NT2/D1 (cell line): Measurements from ENCODE around the gene ARPC5.

Source experiments
- DNase-seq: peaks from one replicate; pipeline ENCODE4 v3.0.0-alpha.2; 2011; ENCODE audit warnings: low read depth, low spot score
- H3K27me3 ChIP-seq: 2 replicates; pipeline ENCODE4 v1.6.0; 2011; ENCODE audit warnings: mild to moderate bottlenecking; ENCODE audit not compliant: insufficient read length, insufficient read depth
- H3K36me3 ChIP-seq: 2 replicates; pipeline ENCODE4 v1.6.1; 2011; ENCODE audit warnings: mild to moderate bottlenecking, low read length, mixed read lengths; ENCODE audit not compliant: insufficient read depth, insufficient read length
- H3K4me1 ChIP-seq: 2 replicates; pipeline ENCODE4 v1.5.1; 2011; ENCODE audit not compliant: insufficient read depth, insufficient read length
- H3K4me3 ChIP-seq: 2 replicates; pipeline ENCODE4 v1.5.1; 2011; ENCODE audit warnings: low read depth; ENCODE audit not compliant: insufficient read length
- H3K9ac ChIP-seq: 2 replicates; pipeline ENCODE4 v1.6.0; 2011; ENCODE audit warnings: low read depth; ENCODE audit not compliant: insufficient read length
- H3K9me3 ChIP-seq: 2 replicates; pipeline ENCODE4 v1.5.1; 2011; ENCODE audit warnings: mild to moderate bottlenecking, low read length; ENCODE audit not compliant: insufficient read depth
- SUZ12 ChIP-seq: IDR thresholded peaks from 2 replicates; pipeline ENCODE4 v1.6.1; 2011; ENCODE audit not compliant: insufficient read length, insufficient read depth; ENCODE audit errors: extremely low read depth
- YY1 ChIP-seq: IDR thresholded peaks from 2 replicates; pipeline ENCODE4 v1.6.1; 2011; ENCODE audit not compliant: insufficient read length, insufficient read depth
- ZNF274 ChIP-seq: IDR thresholded peaks from 2 replicates; pipeline ENCODE4 v1.6.1; 2011; ENCODE audit warnings: mild to moderate bottlenecking, low read depth, low read length

ARPC5 gene

DNA sequence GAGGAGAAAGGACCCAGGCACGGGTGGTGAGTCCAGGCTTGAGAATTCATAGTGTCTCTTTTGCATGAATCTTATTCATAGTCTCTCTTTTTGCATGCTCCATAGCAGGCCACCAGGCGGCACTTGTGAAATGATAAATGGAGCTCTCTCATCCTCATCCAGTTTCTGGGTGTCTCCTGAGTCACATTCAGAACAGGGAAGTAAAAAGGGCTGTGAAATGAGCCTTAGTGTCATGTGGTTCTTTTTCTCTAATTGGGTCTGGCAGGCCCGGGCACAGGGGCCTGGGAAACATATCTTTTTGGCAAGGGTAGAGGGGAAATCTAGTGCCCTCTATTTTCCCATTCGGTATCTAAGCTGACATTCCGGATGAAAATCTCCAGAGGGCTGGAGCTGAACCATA lies 26.3 kb downstream of the ARPC5 start:
- Histone ChIP-seq H3K9ac (no peak overlapping the region), H3K9me3 (no peaks in the 10 kb centered on the region), H3K4me3 (no peak overlapping the region), H3K36me3 (no peaks in the 10 kb centered on the region), H3K4me1 (no peaks in the 10 kb centered on the region), H3K27me3 (no peaks in the 10 kb centered on the region)
- TF ChIP-seq YY1 (no peak), ZNF274 (no peak), SUZ12 (no peak)
- no peak for DNase-seq

DNA sequence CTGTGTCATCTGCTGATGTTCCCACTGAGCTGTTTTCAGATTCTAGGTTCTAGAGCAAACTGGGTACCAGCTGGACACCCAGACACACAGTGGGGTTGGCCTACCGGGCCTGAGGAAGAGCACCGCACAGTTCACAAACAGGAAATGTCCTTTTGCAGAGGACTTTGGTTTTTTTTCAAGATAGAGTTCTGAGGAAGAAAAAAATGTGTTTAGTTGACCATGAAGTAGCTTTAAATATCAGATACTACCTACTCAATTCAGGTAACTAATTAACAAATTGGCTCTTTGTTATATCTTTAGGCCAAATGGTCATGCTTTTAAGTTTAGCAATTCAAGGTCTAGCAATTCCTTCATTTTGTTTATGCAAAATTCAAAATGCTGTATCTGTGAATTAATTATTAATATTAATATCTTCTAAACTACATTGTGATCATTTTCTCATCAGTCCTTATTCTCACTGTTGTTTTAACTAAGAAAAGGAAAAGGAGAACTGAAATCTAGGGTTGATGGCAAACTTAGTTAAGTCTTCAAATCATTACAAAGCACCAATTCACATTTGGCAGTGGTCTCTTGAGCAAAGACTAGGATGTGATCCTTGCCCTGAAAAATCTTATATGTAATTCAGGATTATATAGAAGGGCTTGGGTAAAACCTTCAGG lies 28.1 kb downstream of the ARPC5 start:
- Histone ChIP-seq H3K9ac (no peak overlapping the region), H3K4me1 (no peaks in the 10 kb centered on the region), H3K36me3 (no peaks in the 10 kb centered on the region), H3K9me3 (no peaks in the 10 kb centered on the region), H3K27me3 (no peaks in the 10 kb centered on the region), H3K4me3 (no peak overlapping the region)
- no peak for DNase-seq
- no peak for TF ChIP-seq SUZ12
- TF ChIP-seq YY1 = no peak
- no peak for TF ChIP-seq ZNF274

DNA sequence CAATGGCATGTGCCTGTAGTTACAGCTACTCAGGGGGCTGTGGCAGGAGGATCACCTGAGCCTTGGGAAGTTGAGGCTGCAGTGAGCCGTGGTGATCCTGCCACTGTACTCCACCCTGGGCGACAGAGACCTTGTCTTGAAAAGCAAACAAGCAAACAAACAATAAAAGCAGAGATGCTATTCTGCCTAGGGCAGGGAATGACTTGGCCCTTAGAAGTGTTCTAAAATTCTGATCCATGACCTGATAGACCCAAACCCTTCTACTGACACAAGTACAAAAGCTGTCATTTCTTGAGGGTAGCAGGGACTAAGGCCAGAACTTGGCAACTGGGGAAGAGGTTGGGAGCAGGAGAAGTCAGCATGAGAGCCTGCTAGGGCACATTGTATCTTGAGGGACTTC lies 29.7 kb downstream of the ARPC5 start:
- Histone ChIP-seq H3K27me3 (no peaks in the 10 kb centered on the region), H3K9ac (no peak overlapping the region), H3K9me3 (no peaks in the 10 kb centered on the region), H3K4me1 (no peaks in the 10 kb centered on the region), H3K36me3 (no peaks in the 10 kb centered on the region), H3K4me3 (no peak overlapping the region)
- TF ChIP-seq ZNF274 = no peak
- TF ChIP-seq SUZ12 = no peak
- no peak for TF ChIP-seq YY1
- DNase-seq = no peak

DNA sequence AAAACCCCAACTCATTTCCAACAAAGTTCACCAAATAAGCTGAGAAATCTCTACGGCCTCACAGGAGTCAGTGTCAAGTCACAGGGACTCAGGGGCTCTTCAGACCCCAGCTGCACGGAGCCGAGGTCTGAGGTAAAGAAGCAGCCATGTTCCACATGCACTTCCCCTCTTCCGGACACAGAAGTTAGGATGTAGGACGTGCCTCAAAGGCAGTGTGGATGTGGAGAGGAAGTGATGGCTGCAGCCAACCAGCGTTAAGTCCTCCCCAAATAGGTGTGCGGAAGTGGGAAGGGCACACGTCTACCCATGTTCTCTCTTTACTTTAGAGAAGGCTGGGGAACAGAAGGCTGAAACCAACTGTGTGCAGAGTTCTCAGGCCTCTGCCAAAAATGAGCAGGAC lies 30.8 kb downstream of the ARPC5 start:
- H3K27me3 ChIP-seq = no peaks in the 10 kb centered on the region
- H3K36me3 ChIP-seq = no peaks in the 10 kb centered on the region
- no peak overlapping the region for H3K4me3 ChIP-seq
- no peak for DNase-seq
- H3K9me3 ChIP-seq = no peaks in the 10 kb centered on the region
- no peaks in the 10 kb centered on the region for H3K4me1 ChIP-seq
- no peak overlapping the region for H3K9ac ChIP-seq
- TF ChIP-seq YY1 (no peak), ZNF274 (no peak), SUZ12 (no peak)

DNA sequence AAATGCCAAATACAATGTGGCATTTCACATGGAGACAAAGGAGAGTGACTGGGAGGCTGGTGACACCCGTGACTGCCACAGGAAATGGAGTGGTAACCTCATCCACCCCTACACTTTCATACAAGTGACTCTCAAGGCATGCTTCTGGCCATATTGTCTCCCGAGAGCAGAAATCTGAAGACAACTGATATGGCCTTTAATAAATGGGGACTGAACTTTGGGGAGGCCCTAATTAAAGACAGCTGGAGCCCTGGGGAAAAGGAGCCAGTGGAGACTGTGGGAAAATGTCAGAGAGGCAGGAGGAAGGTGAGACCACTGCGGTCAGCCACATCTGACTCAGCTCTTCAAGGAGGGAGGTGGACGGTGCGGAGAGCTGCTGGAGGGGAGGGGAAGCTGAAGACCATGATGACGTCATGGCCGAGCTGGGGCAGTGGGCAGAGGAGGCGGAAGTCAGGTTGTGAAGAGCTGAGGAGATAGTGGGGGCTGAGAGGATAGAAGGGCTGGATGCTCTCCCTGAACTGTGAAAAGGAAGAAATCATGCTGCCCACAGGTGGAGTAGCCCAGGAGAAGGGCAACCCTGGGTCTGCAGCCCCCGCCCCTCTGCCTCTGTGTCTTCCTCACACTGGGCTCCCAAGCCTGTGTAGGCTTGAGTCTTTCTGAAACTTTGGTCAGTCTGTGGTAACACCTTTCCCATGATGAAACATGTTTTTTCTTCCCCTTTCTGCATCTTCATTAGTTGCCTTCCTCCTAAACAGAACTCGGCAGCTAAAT lies 31.4 kb downstream of the ARPC5 start:
- no peaks in the 10 kb centered on the region for H3K4me1 ChIP-seq
- no peaks in the 10 kb centered on the region for H3K9me3 ChIP-seq
- H3K27me3 ChIP-seq = no peaks in the 10 kb centered on the region
- H3K36me3 ChIP-seq = no peaks in the 10 kb centered on the region
- DNase-seq = no peak
- TF ChIP-seq YY1 = no peak
- no peak for TF ChIP-seq ZNF274
- no peak for TF ChIP-seq SUZ12
- no peak overlapping the region for H3K4me3 ChIP-seq
- no peak overlapping the region for H3K9ac ChIP-seq

DNA sequence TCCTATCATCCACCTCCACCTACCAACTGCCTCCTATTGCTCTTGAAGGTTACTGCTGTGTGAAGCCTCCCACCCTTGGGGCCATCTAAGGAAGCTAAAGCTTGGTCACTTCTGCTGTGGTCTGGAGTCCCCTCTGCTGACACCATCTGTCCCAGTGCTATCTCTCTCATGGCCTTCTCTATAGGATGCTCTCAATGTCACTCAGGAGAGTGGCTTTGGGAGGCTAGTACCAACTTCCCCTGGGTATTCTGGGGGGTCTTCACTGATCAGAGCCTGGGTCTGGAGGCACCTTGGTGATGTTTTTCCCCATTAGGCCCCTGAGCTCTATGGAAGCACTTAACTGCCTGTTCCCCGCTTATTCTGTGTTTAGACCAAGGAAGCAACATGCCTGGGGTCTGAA lies 33.1 kb downstream of the ARPC5 start:
- no peaks in the 10 kb centered on the region for H3K4me1 ChIP-seq

DNA sequence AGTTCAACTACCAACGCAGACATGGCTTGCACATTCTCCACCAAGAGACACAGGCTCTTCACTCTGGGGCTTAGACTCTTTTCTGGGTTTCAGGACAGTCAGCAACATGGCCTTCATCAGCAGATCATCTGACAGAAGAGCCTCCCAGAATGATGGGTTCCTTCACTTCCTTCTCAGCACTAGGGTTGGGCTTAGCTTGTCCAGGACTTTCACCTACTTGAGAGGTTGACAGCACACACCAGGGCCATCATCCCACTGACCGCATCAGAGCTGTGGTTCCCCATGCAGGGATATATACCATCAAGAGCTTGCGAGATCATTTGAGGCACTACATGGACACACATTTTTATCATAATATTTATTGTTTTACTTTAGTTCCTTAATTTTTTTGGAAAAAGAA lies 34.9 kb downstream of the ARPC5 start:
- DNase-seq = no peak
- no peaks in the 10 kb centered on the region for H3K36me3 ChIP-seq
- H3K9me3 ChIP-seq = no peaks in the 10 kb centered on the region
- TF ChIP-seq YY1 (no peak), ZNF274 (no peak), SUZ12 (no peak)
- no peak overlapping the region for H3K4me3 ChIP-seq
- H3K9ac ChIP-seq = no peak overlapping the region
- H3K4me1 ChIP-seq = no peaks in the 10 kb centered on the region
- no peaks in the 10 kb centered on the region for H3K27me3 ChIP-seq

More for the DNA sequence above, 33.1 kb downstream of the ARPC5 start:
- Histone ChIP-seq H3K36me3 (no peaks in the 10 kb centered on the region), H3K9ac (no peak overlapping the region), H3K27me3 (no peaks in the 10 kb centered on the region), H3K4me3 (no peak overlapping the region), H3K9me3 (no peaks in the 10 kb centered on the region)
- no peak for DNase-seq
- TF ChIP-seq SUZ12 (no peak), YY1 (no peak), ZNF274 (no peak)

DNA sequence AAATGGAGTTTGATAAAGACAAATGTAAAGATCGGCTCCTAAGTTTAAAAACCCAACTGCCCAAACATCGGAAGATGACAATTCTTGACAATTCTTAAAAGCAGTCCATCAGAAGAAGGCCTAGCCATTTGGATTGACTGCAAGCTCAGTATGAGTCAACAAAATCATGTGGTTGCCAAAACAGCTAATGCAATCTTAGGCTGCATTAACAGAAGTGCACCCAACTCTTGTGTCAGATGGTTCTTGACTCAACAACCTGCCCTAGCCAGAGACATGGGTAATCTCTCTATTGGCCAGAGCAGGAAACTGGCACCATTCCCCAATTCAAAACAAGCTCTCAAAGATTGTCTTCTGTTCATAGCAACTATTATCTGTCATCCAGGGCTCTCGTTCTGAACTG lies 35.4 kb downstream of the ARPC5 start:
- Histone ChIP-seq H3K9me3 (no peaks in the 10 kb centered on the region), H3K9ac (no peak overlapping the region), H3K4me1 (no peaks in the 10 kb centered on the region), H3K27me3 (no peaks in the 10 kb centered on the region), H3K4me3 (no peak overlapping the region), H3K36me3 (no peaks in the 10 kb centered on the region)
- TF ChIP-seq SUZ12 (no peak), YY1 (no peak), ZNF274 (no peak)
- DNase-seq = no peak
